HG02943 (cell line): ENCODE results near the gene MBOAT7.
A peak's percentile ranks its signal among the peaks of the same experiment; 100 is the strongest.
"Not testable (repeated sequence)": the region's sequence is repeated elsewhere in the genome, so short reads cannot be mapped to it uniquely, and the experiment has no call there.

Experiments
- ATAC-seq: cut with Tn5 transposase; IDR thresholded peaks from one replicate; pipeline ENCODE4 v1.9.1; 2021; ENCODE audit warnings: mild to moderate bottlenecking, low read depth, moderate library complexity; ENCODE audit not compliant: unreplicated experiment

The MBOAT7 gene

GRCh38 chr19:54189145-54189734 is at the start of gene MBOAT7:
MBOAT7 (minus strand) TSS chr19:54189580; CDS start chr19:54188508, 1,072 bp downstream.
- peak; percentile 14 for ATAC-seq

- no peak for ATAC-seq
Observed at GRCh38 chr19:54233941-54234340, 44.6 kb upstream of the MBOAT7 start.

DNA sequence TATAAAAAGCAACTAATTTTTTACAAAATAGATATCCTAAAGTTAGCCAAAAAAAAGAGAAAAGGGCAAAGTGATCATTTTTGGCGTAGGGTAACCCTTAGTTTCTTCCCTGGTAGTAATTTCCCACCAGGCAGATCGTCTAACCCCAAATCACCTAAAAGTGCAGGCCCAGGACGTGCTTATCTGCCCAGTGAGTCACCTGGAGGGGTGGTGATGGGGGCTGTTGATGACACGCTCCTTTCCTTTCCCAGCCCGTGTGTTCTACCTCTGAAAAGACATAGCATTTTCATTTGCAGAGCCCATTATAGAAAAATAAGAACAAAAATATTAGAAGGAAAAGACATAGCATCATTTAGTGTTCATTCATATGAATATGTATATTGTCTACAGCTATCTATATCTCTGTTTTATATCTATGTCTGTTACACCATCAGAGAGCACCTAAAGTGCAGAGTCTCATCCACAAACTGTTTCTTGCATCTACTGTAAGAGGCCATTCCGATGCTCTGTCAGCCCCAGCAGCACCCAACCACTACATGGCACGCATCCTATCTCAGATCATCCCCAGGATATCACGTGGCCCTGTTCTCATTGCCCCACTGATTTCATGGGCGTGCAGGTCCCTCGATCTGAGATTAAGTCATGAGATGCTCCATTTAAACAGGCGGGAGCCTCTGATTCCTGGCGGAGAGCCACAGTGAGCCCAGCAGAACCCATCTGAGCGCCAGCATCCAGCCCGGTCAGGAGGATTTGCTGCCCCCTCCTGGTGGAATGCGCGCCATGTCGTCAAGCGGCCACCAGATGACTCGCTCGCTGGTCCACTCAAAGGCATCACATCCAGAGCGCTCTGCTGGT is 41.9 kb upstream of the MBOAT7 start:
- ATAC-seq, result no peak

GRCh38 chr19:54230031-54230430 is 40.7 kb upstream of the MBOAT7 start:
- ATAC-seq, result no peak

DNA sequence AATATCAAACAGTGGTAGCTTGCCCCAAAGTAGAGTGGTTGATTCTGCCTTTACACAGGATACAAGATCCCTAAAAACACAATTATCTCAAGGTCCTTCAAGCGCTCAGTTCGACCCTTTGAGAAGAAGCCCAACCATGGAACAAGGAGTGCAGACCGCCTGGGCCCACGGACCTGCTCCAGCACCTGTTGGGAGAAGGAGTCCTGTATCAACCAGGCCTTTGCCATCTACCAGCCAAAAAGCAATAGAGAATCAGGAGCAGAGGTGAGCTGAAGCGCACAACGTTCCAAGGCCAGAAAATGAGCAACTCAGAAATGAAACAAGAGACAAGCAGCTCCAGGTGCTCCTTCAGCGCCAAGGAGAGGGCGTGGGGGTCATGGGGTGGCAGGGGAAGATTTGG is 39.8 kb upstream of the MBOAT7 start:
- no peak for ATAC-seq

DNA sequence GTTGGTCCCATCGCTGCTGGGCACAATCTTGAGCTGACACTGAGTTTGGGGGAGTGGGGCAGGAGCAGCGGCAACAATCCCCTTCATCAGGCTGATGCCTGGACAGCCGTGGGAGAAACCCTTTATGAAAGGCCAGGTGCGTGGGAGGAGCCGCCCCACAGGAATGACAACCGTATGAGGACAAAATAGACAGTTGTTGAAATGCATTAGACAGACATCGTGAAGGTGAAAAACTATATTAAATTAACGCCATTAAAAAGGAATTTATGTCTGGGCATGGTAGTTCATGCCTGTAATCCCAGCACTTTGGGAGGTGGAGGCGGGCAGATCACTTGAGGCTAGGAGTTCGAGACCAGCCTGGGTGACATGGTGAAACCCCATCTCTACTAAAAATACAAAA is 35.2 kb upstream of the MBOAT7 start:
- ATAC-seq, result not testable (repeated sequence)

DNA sequence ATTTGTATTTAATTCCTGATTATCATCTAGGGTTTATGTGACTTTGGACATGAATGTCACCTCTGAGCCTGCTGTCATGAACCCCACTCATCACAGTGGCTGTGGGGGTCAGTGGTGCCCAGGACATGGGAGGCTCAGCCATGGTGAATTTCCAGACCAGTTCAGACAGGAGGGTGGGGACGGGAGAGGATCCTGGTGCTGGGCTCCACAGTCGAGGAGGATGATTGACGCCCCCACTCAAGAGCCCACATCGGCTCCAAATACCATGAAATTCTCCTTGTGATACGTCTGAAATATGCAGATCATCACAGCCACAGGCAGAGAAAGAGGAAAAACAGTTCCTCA is 34.5 kb upstream of the MBOAT7 start:
- ATAC-seq, result not testable (repeated sequence)

- not testable (repeated sequence) for ATAC-seq
Observed at GRCh38 chr19:54223277-54223936, 34.0 kb upstream of the MBOAT7 start.

DNA sequence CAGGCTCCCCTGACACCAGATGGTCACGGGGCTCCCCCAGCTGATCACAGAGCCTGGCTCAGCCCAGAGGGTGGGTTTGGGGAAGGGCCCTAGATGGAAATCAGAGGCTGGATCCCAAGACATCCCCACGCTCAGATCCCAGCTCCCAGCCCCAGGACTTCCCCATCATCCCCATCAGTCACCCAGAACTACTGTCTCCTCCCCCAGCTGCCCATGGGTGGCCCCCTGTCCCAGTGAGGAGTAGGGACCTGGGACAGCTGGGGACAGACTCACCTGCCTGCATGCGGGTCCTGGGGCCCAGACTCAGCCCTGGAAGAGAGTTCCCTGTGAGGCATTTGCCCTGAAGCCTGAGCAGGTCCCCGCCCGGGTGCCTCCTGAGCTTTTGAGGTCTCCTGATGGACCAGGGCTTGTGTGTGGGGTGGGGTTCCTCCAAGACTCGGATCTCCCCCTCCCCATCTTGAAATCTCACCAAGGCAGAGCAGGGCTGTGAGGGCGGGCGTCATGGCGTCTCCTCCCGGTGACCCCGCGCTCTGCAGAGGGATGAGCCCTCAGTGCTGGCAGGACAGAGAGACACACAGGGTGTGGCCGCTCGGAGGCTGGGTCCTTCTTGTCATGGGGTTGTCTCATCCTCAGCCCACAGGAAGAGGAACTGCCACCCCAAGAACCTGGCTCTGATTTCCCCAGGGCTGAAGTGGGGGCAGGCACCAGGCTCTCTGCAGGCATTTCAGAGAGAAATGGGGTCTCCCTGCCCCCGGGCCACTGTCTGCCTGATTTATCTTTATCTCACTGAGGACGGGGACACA is 33.3 kb upstream of the MBOAT7 start, which contains the start of gene LILRB3:
Gene LILRB3 (minus strand): TSS at position 534 of the 803 bp plus-strand sequence. CDS start 31 bp downstream, at position 503.
- not testable (repeated sequence) for ATAC-seq

DNA sequence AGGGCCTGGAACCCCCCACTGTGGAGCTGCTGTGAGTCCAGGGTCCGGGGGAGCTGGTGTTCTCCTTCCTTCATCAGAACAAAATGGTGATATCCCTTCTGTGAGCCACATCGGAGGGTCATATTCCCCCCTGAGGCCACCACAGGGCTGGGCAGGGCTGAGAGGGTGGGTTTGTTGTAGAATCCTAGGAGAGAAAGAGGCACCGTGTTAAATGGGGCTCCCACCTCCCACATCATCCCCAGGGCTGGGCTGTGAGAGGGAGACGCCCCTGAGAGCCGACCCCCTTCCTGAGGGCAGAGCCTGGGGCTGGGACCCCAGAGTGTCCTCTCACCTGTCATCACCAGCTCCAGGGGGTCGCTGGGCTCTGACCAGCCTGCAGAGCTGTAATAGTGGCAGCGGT is 32.6 kb upstream of the MBOAT7 start:
- not testable (repeated sequence) for ATAC-seq

GRCh38 chr19:54219702-54220101 is 30.3 kb upstream of the MBOAT7 start:
- not testable (repeated sequence) for ATAC-seq

- ATAC-seq, result no peak
Observed at GRCh38 chr19:54218960-54219661, 29.7 kb upstream of the MBOAT7 start.

DNA sequence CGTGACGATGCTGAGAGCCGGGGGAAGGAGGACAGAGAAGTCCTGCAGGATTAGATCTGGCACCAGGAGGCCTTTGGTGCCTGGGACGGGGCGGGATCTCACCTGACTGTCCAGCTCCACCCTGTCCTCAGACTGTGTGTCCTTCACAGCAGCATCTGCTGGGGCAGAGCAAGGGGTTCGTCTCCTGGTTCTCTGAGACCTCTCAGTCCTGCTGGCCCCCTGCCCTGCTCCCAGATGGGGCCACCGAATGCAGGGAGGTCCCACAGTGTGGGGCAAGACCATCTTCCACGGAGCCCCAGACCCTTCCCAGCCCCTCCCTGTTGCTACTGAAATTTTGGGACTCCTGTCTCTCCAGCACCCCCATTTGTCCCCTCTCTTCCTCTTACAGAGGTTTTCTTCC is 28.9 kb upstream of the MBOAT7 start:
- ATAC-seq, result no peak

GRCh38 chr19:54217517-54218247 is 28.3 kb upstream of the MBOAT7 start:
- ATAC-seq, result not testable (repeated sequence)

- no peak for ATAC-seq
Observed at GRCh38 chr19:54216869-54217268, 27.5 kb upstream of the MBOAT7 start.

DNA sequence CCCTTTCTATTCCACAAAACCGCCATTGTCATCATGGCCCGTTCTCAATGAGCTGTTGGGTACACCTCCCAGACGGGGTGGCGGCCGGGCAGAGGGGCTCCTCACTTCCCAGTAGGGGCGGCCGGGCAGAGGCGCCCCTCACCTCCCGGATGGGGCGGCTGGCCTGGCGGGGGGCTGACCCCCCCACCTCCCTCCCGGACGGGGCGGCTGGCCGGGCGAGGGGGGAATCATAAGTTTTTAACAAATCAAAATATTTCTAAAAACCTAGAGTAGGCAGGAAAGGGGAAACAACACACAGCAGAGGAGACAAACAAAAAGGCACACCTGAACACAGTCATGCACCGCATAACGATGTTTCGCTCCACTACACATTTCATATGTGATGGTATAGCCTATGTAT is 25.4 kb upstream of the MBOAT7 start:
- ATAC-seq, result not testable (repeated sequence)

DNA sequence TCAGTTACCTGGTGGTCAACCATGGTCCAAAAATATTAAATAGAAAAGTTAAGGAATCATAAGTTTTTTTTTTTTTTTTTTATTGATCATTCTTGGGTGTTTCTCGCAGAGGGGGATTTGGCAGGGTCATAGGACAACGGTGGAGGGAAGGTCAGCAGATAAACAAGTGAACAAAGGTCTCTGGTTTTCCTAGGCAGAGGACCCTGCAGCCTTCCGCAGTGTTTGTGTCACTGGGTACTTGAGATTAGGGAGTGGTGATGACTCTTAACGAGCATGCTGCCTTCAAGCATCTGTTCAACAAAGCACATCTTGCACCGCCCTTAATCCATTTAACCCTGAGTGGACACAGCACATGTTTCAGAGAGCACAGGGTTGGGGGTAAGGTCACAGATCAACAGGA is 24.8 kb upstream of the MBOAT7 start:
- ATAC-seq, result not testable (repeated sequence)

DNA sequence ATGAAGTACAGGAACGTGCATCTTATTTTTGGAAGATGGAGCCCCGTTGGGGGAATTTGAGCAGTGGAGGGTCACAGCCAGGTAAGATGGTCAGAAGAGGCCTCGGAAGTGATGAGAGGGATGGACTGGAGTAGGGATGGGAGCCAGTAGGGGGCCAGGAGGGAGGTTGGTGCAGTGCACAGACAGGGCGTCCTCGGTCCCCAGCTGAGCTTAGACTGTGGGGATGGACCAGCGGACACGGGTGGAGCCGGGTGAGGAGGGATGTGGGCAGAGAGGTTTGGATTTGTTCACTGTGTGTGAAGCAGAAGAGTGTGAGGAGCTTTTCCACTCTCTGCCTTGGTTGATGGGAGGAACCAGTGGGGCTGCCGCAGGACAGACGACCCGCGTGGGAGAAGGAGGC is 21.9 kb upstream of the MBOAT7 start:
- ATAC-seq, result no peak

DNA sequence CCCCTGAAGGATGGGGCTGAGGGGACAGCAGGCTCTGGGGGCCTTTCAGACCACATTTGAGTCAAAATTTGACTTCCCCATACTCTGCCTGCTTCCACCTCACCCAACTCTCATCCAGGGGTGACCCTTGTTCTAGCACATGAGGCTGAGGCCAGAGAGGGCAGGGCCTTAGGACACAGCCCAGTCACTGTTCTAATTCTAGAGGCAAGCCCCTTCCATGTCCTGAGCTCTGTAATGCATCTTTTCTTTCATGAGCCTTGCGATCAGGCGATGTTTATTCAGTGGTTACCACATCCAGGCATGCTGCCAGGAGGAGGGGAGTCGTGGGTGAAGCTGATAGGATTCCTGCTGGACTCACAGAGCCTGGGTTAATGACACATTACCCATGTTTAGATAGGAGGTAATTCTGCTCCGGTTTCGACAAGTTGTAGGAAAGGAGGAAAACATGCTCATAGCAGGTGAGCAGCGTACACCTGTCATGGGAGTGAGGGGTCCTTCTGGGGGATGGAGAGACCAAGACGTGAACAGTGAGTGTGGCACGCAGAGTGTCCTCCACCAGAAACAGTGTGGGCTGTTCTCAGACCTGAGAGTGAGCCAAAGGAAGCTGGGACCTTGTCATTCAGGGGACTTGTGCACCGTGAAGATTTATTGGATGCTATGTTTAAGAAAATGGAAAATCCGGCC is 20.6 kb upstream of the MBOAT7 start:
- no peak for ATAC-seq
